SKM-1 treated with dmso at 0.1 percent for 144 hours (cell line): Measurements from ENCODE around the gene MRPL12.
A peak's percentile ranks its signal among the peaks of the same experiment; 100 is the strongest.

Experiments used
- DNase-seq: peaks from one replicate; lab custom pipeline; 2025; ENCODE audit not compliant: unreplicated experiment; lab: John Stamatoyannopoulos, UW

The MRPL12 gene

DNA sequence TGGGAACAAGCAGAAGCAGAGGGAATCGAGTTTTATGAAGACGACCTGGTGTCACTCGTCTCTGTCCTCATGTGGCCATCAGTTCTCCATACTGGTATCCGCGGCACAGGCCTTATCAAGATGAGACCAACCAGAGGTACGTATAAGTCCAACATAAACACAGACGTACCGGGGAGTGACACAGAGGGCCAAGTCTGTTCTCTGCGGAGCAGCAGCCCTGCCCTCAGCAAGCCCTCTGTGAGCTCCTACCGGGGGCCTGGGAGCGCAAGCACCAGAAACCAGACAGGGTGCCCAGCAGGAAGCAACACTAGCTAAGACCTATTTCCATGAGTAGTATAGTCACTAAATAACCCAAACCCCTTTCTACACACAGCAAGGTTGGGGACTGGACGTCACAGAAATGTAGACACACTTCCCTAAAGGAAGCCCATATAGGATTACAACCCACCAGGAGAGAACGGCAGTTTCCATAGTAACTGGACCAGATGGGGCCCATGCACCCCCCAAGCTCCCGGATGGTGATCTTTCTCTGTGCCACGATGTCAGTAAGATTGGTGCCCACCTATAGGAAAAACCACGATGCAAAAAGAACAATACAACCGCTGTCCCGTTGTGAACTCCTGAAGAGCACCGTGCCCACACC, 20.5 kb upstream of the MRPL12 start:
- DNase-seq, result no peak

DNA sequence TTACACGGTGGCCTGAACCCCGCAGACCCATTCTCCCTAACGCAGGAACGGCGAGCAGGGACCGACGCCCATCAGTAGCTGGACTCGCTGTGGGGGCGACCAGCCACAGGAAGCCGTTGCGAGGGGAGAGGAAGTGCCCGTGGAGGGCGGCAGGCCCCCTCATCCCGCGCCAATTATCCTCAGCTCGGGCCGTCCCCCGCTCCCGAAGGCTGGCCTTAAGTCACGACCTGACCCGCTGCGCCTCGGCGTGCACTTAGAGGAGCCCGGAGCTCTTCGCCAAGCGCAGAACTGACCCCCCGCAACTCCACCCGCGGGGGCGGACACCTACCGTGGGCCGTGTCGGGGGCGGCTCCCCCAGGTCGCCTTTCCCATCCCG, 20.0 kb upstream of the MRPL12 start:
- DNase-seq, result no peak

DNA sequence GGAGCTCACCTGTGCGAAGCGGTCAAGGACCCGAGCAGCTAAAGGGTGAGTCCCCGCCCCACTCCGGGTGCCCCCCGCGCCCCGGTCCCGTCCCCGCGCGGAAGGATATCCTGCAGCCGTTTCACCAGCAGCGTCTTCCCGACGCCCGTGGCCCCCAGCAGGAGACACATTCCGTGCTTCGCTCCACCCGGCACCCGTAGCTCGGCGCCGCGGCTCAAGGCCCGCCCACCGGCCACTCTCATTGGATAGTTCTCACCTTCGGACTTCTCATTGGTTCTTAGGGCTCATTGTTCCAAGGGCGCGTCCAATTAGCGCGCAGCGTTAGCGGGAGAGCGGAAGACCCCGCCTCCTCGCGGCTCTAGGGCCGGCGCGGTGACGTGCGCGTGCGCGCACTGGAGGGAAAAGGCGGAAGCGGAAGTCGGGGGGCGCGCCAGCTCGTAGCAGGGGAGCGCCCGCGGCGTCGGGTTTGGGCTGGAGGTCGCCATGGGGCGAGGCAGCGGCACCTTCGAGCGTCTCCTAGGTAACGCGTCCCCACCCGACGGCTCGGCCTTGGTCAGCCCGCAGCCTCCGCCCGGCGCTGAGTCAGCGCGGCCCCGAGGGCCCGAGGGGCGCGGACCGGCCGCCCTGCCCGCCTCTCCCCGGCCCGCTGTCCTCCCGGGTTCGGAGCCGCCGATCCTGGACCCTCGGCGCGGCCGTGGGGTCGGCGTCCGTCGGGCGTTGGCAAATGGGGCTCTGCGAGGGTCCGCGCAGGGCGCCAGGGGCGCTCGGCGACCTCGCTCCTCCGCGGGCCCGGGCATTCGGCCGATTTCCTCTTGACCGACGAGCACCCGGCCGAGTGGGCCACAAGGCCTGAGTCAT, 19.4 kb upstream of the MRPL12 start, which contains the start of the genes ARL16 and HGS:
Gene ARL16 (minus strand): TSS at position 214 of the 858 bp plus-strand sequence. CDS start 44 bp downstream, at position 170.
Gene HGS (plus strand): TSS at position 428 of the 858 bp plus-strand sequence. CDS start 56 bp downstream, at position 484.
- peak; percentile 98 for DNase-seq

DNA sequence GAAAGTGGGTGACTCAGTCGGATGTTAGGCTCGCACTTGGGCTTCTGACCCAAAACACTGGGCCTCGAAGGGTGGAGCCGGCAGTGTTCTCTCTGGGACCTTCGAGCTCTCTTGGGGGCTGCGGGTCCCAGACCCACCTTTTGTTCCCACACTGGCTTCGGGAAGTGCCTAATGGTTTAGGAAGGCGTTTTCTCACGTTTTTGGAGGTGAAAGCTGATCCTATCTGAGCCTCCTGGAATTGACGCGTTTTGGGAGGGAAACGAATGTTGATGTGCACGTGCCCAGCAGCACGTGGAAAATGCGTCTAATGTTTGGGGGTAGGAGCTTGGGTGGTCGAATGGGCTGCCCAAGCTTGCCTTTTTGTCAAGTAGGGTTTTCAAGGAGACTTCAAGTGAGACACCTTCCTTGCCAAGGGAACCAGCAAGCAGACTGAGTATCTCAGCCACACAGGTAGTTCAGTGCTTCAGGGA, 18.7 kb upstream of the MRPL12 start:
- DNase-seq, result no peak

DNA sequence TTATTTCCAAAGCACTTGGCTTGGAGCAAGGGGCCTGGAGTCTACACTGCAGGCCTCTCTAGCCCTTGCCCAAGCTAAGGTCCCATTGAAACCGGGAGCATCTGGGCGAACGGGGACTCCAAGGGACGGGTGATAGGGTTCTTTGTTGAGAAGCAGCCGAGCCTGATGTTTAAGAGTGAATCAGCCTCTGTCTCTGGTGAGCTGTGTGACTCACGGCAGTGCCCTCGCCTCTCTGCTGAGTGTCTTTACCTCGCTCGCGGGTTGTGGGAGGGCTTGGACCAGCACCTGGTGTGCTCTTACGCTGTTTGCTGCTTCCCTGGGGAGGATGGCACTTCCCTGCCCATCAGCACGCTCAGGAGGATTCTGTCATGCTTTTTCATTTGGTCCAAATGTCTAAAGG, 18.1 kb upstream of the MRPL12 start:
- no peak for DNase-seq

DNA sequence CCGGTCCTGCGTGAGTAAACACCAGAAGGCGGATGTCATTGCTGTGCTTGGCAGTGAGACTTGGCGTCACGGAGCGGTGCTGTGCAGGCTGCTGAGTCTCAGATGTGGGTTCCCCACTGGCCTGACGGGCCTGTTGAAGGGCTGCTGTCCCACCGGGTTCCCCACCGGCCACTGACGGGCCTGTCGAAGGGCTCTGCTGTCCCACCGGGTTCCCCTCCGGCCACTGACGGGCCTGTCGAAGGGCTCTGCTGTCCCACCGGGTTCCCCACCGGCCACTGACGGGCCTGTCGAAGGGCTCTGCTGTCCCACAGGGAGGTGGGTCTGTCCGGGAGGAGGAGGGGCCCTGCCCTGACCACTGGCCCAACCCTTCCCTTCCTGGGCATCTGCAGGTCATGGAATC, 16.6 kb upstream of the MRPL12 start:
- no peak for DNase-seq

DNA sequence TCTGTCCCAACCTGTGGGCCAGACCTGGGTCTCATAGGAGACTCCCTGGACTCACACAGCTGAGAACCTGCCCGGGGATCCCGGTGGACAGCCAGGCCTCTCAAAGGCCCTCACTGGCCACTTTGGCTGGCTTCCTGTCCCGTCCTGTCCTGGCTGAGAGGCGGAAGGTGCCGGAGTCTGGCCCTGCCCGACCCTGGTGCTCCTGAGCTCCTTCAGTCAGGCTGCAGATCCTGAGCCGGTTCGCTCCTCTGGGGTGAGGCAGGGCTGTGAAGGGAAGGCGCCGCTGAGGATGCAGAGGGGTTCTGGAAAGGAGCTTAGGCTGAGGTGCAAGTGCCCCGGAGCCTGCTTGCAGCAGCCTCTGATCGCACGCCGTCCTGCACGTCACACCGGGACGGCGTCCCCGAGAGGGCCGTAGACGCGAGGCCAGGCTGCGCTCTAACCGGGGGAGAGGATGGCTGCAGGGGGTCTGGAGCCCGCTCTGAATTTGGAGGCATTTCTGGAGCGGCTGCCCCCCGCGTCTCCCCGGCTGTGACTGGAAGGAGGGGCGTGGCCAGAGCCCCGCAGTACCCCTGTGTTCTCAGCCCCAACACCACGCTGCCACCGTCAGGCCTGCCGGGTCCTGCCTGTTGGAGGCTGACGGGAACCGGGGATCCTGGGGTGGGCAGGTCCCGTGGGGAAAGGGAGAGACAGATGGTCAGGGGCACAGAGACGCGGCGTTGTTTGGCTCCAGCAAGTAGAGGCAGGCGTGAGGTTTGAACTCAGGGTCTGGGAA, 15.2 kb upstream of the MRPL12 start:
- no peak for DNase-seq

DNA sequence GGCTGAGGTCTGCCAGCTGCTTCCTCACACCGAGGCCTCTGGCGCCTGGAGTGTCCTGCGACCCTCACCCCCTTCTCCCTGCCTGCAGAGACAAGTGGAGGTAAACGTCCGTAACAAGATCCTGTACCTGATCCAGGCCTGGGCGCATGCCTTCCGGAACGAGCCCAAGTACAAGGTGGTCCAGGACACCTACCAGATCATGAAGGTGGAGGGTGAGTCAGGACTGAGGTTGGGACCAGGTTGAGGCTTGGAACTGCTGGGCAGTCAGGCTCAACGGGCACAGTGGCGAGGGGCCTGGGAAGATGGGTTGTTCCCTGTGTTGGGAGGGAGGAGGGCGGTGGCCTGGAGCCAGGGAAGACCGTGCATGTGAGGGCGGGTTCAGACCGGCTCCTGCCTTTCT, 14.6 kb upstream of the MRPL12 start:
- DNase-seq, result no peak

DNA sequence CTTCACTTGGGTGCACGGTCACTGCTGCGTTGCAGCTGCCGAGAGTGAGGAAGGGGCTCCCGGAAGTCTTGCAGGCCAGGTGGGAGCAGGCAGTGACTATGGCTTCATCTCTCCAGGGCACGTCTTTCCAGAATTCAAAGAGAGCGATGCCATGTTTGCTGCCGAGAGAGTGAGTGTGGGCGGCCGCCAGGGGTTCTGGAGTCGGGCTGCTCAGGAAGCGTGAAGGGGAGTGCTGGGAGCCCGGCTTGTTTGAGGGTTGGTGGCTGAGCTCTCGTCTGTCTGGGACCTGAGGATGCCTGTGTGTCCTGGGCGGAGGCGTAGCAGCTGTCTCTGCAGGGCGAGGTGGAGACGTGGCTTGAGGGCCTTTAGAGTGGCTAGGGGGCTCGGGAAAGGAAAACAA, 13.1 kb upstream of the MRPL12 start:
- DNase-seq, result no peak

DNA sequence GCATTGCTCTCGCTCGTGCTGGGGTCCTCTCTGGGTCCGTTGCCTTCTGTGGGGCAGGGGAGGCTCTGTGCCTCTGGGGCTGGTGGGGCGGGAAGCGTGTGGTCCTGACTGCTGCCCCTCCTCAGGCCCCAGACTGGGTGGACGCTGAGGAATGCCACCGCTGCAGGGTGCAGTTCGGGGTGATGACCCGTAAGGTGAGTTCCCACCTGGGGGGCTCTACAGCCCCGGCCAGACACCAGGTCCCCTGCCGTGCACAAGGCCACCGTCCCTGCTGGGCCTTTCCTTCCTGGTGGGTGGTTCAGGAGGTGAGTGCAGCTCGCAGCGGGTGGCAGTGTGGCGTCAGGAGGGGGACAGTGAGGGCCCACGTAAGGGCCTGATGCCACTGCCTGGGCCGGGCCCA, 12.6 kb upstream of the MRPL12 start:
- no peak for DNase-seq

DNA sequence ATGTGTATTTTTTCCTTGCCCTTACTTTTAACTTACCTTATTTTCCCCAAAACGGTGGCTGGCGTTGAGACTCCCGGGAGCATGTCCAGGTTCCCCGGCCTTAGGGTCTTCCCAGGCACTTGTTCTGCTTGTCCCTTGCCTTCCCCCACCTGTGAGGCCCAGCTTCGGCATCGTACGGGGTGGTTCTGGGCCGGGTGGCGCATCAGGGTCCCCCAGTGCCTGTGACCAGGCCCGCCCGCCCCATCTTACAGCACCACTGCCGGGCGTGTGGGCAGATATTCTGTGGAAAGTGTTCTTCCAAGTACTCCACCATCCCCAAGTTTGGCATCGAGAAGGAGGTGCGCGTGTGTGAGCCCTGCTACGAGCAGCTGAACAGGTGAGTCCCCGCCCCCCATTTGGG, 12.0 kb upstream of the MRPL12 start:
- no peak for DNase-seq

DNA sequence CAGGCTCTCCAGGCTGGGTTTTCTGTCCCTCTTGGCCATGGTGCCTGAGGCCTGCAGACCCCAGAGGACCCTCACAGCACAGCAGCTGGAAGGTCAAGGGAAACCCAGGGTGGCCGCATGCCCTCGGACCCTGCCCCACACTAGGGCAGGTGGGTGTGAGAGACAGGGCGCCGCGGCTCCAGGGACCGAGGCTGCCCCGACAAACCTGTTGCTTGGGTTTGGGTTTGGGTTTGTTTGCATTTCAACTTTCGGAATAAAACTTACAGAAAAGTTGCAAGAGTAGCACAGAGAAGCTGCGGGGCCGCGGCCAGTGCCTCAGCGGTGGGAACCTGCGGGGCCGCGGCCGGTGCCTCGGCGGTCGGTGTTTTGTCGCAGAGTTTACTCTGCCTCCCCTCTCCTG, 11.6 kb upstream of the MRPL12 start:
- no peak for DNase-seq

DNA sequence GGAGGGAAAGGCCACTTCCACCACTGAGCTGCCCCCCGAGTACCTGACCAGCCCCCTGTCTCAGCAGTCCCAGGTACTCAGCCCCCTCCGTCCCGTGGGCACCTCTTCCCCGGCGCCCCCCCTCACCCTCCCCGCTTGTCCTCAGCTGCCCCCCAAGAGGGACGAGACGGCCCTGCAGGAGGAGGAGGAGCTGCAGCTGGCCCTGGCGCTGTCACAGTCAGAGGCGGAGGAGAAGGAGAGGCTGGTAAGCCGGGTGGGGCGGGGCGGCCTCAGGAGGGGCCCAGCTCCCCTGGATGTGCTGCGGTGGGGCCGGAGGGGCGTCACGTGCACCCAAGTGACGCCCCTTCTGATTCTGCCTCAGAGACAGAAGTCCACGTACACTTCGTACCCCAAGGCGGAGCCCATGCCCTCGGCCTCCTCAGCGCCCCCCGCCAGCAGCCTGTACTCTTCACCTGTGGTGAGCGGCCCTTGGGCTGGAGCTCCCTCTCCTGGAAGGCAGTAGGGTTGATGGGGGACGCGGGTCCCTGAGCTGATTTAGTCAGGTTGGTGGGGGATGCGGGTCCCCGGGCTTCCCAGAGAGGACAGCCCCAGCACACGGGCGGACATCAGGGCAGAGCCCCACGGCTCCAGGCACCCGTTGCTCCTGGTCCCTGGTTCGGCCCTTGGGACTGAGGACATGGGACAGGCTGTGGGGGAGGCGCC, 9.5 kb upstream of the MRPL12 start:
- no peak for DNase-seq

DNA sequence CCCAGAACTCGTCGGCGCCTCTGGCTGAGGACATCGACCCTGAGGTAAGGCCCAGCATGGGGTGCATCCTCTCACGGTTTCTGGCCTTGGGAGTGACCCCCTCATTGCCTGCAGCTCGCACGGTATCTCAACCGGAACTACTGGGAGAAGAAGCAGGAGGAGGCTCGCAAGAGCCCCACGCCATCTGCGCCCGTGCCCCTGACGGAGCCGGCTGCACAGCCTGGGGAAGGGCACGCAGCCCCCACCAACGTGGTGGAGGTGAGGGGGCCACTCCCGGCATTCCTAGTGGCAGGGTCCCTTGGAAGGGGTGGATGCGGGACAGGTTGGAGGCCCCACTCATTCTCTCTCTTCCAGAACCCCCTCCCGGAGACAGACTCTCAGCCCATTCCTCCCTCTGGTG, 8.4 kb upstream of the MRPL12 start:
- DNase-seq, result no peak

DNA sequence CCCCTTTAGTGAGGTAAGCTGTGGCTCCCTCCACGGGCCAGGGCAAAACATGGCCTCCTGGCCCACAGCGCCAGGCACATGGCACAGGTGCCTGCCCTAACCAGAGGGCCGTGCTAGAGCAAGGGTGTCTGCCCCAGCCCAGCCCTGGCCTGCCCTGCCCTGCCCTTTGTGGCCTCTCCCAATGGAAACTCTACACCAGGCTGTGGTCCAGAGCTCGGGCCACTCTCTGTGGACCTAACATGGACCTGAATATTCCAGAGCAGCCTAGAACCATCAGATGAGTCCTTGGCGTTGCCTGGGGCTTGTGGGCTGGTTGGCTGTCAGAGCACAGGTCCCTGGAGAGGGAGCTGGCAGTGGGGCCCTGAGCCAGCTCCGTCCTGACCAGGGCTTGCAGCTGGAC, 8.0 kb upstream of the MRPL12 start:
- DNase-seq, result no peak

DNA sequence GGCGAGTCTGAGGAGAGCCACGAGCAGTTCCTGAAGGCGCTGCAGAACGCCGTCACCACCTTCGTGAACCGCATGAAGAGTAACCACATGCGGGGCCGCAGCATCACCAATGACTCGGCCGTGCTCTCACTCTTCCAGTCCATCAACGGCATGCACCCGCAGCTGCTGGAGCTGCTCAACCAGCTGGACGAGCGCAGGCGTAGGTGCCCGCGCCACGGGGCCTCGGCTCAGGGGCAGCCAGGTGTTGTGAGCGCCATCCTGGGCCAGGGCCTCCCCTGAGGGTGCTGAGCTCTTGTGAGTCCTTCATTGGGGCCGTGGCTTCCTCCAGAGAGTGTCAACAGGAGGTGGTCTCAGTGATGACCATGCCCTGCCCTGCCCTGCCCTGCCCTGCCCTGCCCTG, 7.4 kb upstream of the MRPL12 start:
- no peak for DNase-seq

DNA sequence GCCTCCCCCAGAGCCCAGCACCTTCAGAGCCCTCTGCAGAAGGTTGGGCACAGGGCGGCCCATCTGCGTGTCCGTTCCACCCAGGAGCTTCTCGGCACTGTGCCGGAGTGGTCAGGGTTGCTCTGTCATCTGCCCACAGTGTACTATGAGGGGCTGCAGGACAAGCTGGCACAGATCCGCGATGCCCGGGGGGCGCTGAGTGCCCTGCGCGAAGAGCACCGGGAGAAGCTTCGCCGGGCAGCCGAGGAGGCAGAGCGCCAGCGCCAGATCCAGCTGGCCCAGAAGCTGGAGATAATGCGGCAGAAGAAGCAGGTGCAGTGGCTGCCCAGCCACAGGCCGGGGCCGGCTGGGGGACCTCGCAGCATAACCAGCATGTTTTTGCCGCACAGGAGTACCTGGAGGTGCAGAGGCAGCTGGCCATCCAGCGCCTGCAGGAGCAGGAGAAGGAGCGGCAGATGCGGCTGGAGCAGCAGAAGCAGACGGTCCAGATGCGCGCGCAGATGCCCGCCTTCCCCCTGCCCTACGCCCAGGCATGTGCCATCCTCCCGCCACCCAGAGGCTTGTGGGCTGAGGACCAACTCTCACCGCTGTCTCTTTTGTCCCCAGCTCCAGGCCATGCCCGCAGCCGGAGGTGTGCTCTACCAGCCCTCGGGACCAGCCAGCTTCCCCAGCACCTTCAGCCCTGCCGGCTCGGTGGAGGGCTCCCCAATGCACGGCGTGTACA, 6.8 kb upstream of the MRPL12 start:
- no peak for DNase-seq

DNA sequence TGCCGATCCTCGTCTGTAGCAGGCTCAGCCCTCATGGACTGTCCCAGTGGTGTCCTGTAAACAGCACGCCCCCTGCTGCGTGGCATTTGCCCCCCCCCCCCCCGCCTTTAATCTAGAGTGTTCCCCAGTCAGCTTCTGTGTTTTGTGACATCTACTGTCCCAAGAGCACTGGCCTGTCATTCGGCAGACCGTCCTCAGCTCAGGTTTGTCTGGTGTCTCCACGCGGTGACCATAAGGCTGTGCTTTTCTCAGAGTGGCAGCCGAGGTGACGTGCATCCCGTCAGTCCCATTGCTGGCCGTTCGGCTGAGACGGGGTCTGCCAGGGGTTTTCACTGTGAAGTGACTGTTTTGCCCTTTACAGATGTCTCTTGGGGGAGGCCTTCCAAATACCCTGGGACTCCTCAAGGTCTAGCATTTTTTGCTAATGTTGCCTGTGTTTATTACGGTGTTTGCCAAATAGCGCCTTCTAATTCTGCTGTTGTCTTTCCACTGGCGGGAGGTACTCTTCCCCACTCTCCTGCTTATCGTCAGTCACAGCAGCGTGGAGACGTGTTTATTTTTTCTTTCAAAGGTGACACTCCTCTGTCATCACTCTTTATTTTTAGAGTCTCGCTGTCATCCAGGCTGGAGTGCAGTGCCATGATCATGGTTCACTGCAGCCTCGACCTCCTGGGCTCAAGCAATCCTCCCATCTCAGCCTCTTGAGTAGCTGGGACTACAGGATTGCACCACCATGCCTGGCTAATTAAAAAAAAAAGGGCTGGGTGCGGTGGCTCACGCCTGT, 5.7 kb upstream of the MRPL12 start:
- no peak for DNase-seq
